Measurements from ENCODE around the gene PHRF1. TPM values are rescaled to one million over a fixed set of nuclear protein-coding genes. Genes with fewer than 3 reads are reported as not detected.

PHRF1 gene
- total RNA-seq, 1 experiment from 2014 or later, result 48.9 TPM

GRCh38 chr11:569158-569885, 6.9 kb upstream of the PHRF1 start:
- no peak overlapping the region for H2AK5ac ChIP-seq (ENCODE audit: insufficient read length, low read length)
- H3K36me3 Mint-ChIP-seq (ENCODE audit: insufficient read depth in 1 of 3, low read depth in 3 of 3), result peaks cover 0 to 3% (median 0%) of the 10 kb centered on the region in 3 experiments; a peak in 3 of 7 replicates
- no peaks in the 10 kb centered on the region for H3K27me3 ChIP-seq (ENCODE audit: insufficient read depth, low read length)
- no peak for TF ChIP-seq CTCF (conservative IDR thresholded peaks at IDR 0.05)
- H4K91ac ChIP-seq (ENCODE audit: insufficient read length, low read depth, low read length), result no peak overlapping the region
- no peak overlapping the region for H3K56ac ChIP-seq (ENCODE audit: insufficient read length, low read depth, low read length)
- no peaks in the 10 kb centered on the region for H3K4me1 ChIP-seq (ENCODE audit: insufficient read depth, low read length)
- DNase-seq, result no peak
- H2BK20ac ChIP-seq (ENCODE audit: low read depth, low read length, poor library complexity, severe bottlenecking), result no peak overlapping the region
- H4K20me1 ChIP-seq (ENCODE audit: control insufficient read depth, insufficient read depth, insufficient read length), result no peaks in the 10 kb centered on the region
- no peak overlapping the region for H3T11ph ChIP-seq (ENCODE audit: low read length)
- no peak overlapping the region for H3K9ac ChIP-seq (ENCODE audit: extremely low read depth, insufficient read length, low read length)
- peak overlapping the region; percentile 69 to 77 for H3K4me3 Mint-ChIP-seq
- H4K8ac ChIP-seq (replicated peaks; ENCODE audit: insufficient read length, low read depth, low read length), result no peak overlapping the region
- WGBS (ENCODE audit: extremely low coverage, insufficient read length, low lambda C conversion rate), result no CpG with 5 or more reads among the region's 36 CpGs
- H2BK120ac ChIP-seq (ENCODE audit: low read depth, low read length, poor library complexity, severe bottlenecking), result no peak overlapping the region
- H3K23me2 ChIP-seq (ENCODE audit: insufficient read length, low read depth, low read length, poor library complexity, severe bottlenecking), result peaks cover 8% of the 10 kb centered on the region
- H3K4me2 ChIP-seq (ENCODE audit: insufficient read depth, insufficient read length, low read length), result peak overlapping the region; percentile 22
- H3K79me1 ChIP-seq (ENCODE audit: insufficient read depth, low read depth, low read length, poor library complexity, severe bottlenecking), result no peaks in the 10 kb centered on the region
- no peak overlapping the region for H2BK5ac ChIP-seq (ENCODE audit: insufficient read length, low read length)
- no peak overlapping the region for H3K27ac ChIP-seq (ENCODE audit: insufficient read length, low read depth, low read length)
- no peak overlapping the region for H3K23ac ChIP-seq (ENCODE audit: insufficient read length, low read depth, low read length)
- peaks cover 6% of the 10 kb centered on the region for H3K27me3 Mint-ChIP-seq (ENCODE audit: low read depth)
- no peak overlapping the region for H3K18ac ChIP-seq (ENCODE audit: insufficient read length, low read depth, low read length)
- no peak overlapping the region for H2AFZ ChIP-seq (ENCODE audit: low read length)
- H3K27ac Mint-ChIP-seq, result 0 out of 7 replicates have a peak overlapping the region, but pooled peaks of 1 of the 3 experiments have one; percentile 57
- H3K79me2 ChIP-seq (ENCODE audit: insufficient read depth, low read length), result no peaks in the 10 kb centered on the region
- H3K4ac ChIP-seq (ENCODE audit: low read depth, low read length), result no peak overlapping the region
- H3K4me1 Mint-ChIP-seq, result peaks cover 28 to 34% of the 10 kb centered on the region in 2 experiments
- no peaks in the 10 kb centered on the region for H3K9me3 ChIP-seq (ENCODE audit: control insufficient read depth, low read depth, low read length)
- 0 out of 5 replicates have a peak, but pooled peaks cover 0 to 2% of the 10 kb centered on the region in 2 experiments for H3K9me3 Mint-ChIP-seq
- no peak overlapping the region for H2BK12ac ChIP-seq (ENCODE audit: insufficient read length, low read depth, low read length)
- no peak overlapping the region for H4K5ac ChIP-seq (ENCODE audit: insufficient read length, low read depth, low read length)
- H2BK15ac ChIP-seq (ENCODE audit: low read depth, low read length), result no peak overlapping the region
- no peak overlapping the region; the same call in 1 of the 2 replicates for H3K14ac ChIP-seq (ENCODE audit: insufficient read depth, low read length)
